Activated CD8-positive, alpha-beta memory T cell treated with anti-CD3 and anti-CD28 coated beads, Interleukin-2, amount 50 U/mL, for 4 hours (primary cell): Measurements from ENCODE around the gene KDM4C.
"Not testable (repeated sequence)": the region's sequence is repeated elsewhere in the genome, so short reads cannot be mapped to it uniquely, and the experiment has no call there.

Experiments
- DNase-seq: peaks from one replicate; pipeline ENCODE4 v3.0.0-alpha.2; 2020

Gene KDM4C

GRCh38 chr9:6941501-6941900, 183.7 kb downstream of the KDM4C start:
- DNase-seq, result no peak

GRCh38 chr9:6942406-6942805, 184.6 kb downstream of the KDM4C start:
- DNase-seq, result no peak

GRCh38 chr9:6943293-6943692, 185.5 kb downstream of the KDM4C start:
- no peak for DNase-seq

GRCh38 chr9:6944093-6944551, 186.3 kb downstream of the KDM4C start:
- DNase-seq, result no peak

- DNase-seq, result no peak
Observed at GRCh38 chr9:6944896-6945295, 187.1 kb downstream of the KDM4C start.

- no peak for DNase-seq
Observed at GRCh38 chr9:6945816-6946215, 188.0 kb downstream of the KDM4C start.

GRCh38 chr9:6946583-6947166, 188.9 kb downstream of the KDM4C start:
- no peak for DNase-seq

- not testable (repeated sequence) for DNase-seq
Observed at GRCh38 chr9:6948921-6949320, 191.1 kb downstream of the KDM4C start.

GRCh38 chr9:6955251-6955921, 197.6 kb downstream of the KDM4C start:
- DNase-seq, result no peak

GRCh38 chr9:6956879-6957278, 199.1 kb downstream of the KDM4C start:
- DNase-seq, result no peak

GRCh38 chr9:6959270-6960000, 201.7 kb downstream of the KDM4C start:
- DNase-seq, result no peak

GRCh38 chr9:6960777-6961176, 203.0 kb downstream of the KDM4C start:
- no peak for DNase-seq

GRCh38 chr9:6961845-6962522, 204.2 kb downstream of the KDM4C start:
- DNase-seq, result no peak

- DNase-seq, result no peak
Observed at GRCh38 chr9:6965566-6965965, 207.8 kb downstream of the KDM4C start.

GRCh38 chr9:6968271-6968670, 210.5 kb downstream of the KDM4C start:
- DNase-seq, result no peak

- DNase-seq, result no peak
Observed at GRCh38 chr9:6969805-6970204, 212.0 kb downstream of the KDM4C start.

- DNase-seq, result no peak
Observed at GRCh38 chr9:6973089-6973488, 215.3 kb downstream of the KDM4C start.

GRCh38 chr9:6973762-6974161, 216.0 kb downstream of the KDM4C start:
- DNase-seq, result no peak

- DNase-seq, result no peak
Observed at GRCh38 chr9:6975198-6975597, 217.4 kb downstream of the KDM4C start.

- DNase-seq, result no peak
Observed at GRCh38 chr9:6977761-6978160, 220.0 kb downstream of the KDM4C start.

GRCh38 chr9:6978591-6978990, 220.8 kb downstream of the KDM4C start:
- DNase-seq, result no peak

GRCh38 chr9:6984941-6985578, 227.3 kb downstream of the KDM4C start:
- DNase-seq, result no peak
